HG02938 (cell line): ENCODE data around the gene RFT1.
"Not testable (repeated sequence)": the region's sequence is repeated elsewhere in the genome, so short reads cannot be mapped to it uniquely, and the experiment has no call there.

ENCODE experiments used
- ATAC-seq: cut with Tn5 transposase; IDR thresholded peaks from one replicate; pipeline ENCODE4 v1.9.1; 2021; ENCODE audit warnings: mild to moderate bottlenecking, moderate library complexity; ENCODE audit not compliant: unreplicated experiment

RFT1 gene

GRCh38 chr3:53163444-53164387 lies 33.5 kb upstream of the RFT1 start:
- no peak for ATAC-seq

- ATAC-seq: no peak
These were observed 32.6 kb upstream of the RFT1 start for GRCh38 chr3:53162672-53163443.

- no peak for ATAC-seq
These were observed 31.8 kb upstream of the RFT1 start for GRCh38 chr3:53161820-53162671.

- ATAC-seq: no peak
These were observed 31.2 kb upstream of the RFT1 start for GRCh38 chr3:53161450-53161819.

GRCh38 chr3:53160660-53161449 lies 30.6 kb upstream of the RFT1 start, which contains the start of gene PRKCD:
PRKCD (plus strand) TSS chr3:53161209; CDS start chr3:53178423, 17,214 bp downstream.
- ATAC-seq: peak; percentile 44

GRCh38 chr3:53160061-53160659 lies 29.9 kb upstream of the RFT1 start:
- no peak for ATAC-seq

- ATAC-seq: no peak
These were observed 29.2 kb upstream of the RFT1 start for GRCh38 chr3:53159156-53160060.

GRCh38 chr3:53158765-53159155 lies 28.5 kb upstream of the RFT1 start:
- no peak for ATAC-seq

GRCh38 chr3:53157974-53158580 lies 27.8 kb upstream of the RFT1 start:
- ATAC-seq: no peak

- no peak for ATAC-seq
These were observed 26.2 kb upstream of the RFT1 start for GRCh38 chr3:53156368-53156834.

GRCh38 chr3:53155760-53156159 lies 25.5 kb upstream of the RFT1 start:
- no peak for ATAC-seq

GRCh38 chr3:53154881-53155285 lies 24.6 kb upstream of the RFT1 start:
- no peak for ATAC-seq

- ATAC-seq: no peak
These were observed 23.7 kb upstream of the RFT1 start for GRCh38 chr3:53153980-53154379.

GRCh38 chr3:53153264-53153823 lies 23.1 kb upstream of the RFT1 start:
- no peak for ATAC-seq

GRCh38 chr3:53151870-53152660 lies 21.8 kb upstream of the RFT1 start:
- no peak for ATAC-seq

GRCh38 chr3:53151465-53151864 lies 21.2 kb upstream of the RFT1 start:
- ATAC-seq: no peak

GRCh38 chr3:53151086-53151438 lies 20.8 kb upstream of the RFT1 start:
- not testable (repeated sequence) for ATAC-seq
